ENCODE data around the gene CDH13.

CDH13 gene

GRCh38 chr16:82649766-82650165, 23.0 kb downstream of the CDH13 start:
- Histone ChIP-seq H3K27me3 (ENCODE audit: insufficient read depth, poor library complexity, severe bottlenecking) (no peaks in the 10 kb centered on the region), H3K27ac (replicated peaks) (no peak overlapping the region), H3K4me3 (replicated peaks; ENCODE audit: insufficient read depth, low read length) (no peak overlapping the region)
- no peak for DNase-seq (ENCODE audit: low read depth in 1 of 2, low spot score in 1 of 2)
- no peak for TF ChIP-seq GABPA (IDR thresholded peaks at IDR 0.05; ENCODE audit: low read depth)

- Histone ChIP-seq H3K27ac (replicated peaks) (no peak overlapping the region), H3K4me3 (replicated peaks; ENCODE audit: insufficient read depth, low read length) (no peak overlapping the region), H3K27me3 (ENCODE audit: insufficient read depth, poor library complexity, severe bottlenecking) (no peaks in the 10 kb centered on the region)
- TF ChIP-seq CTCF (IDR thresholded peaks at IDR 0.05; ENCODE audit: insufficient read depth, low read length) (no peak), SPI1 (IDR thresholded peaks at IDR 0.05; ENCODE audit: borderline replicate concordance, low read depth) (no peak), GABPA (IDR thresholded peaks at IDR 0.05; ENCODE audit: low read depth) (no peak), POLR2AphosphoS5 (IDR thresholded peaks at IDR 0.05; ENCODE audit: low read depth) (no peak), REST (IDR thresholded peaks at IDR 0.05; ENCODE audit: insufficient replicate concordance, low read depth) (no peak)
- DNase-seq (ENCODE audit: low read depth in 1 of 2, low spot score in 1 of 2), result no peak
Measured at GRCh38 chr16:82650804-82651203, 24.0 kb downstream of the CDH13 start.

GRCh38 chr16:82651921-82652601, 25.3 kb downstream of the CDH13 start:
- Histone ChIP-seq H3K4me3 (replicated peaks; ENCODE audit: insufficient read depth, low read length) (no peak overlapping the region), H3K27ac (replicated peaks) (no peak overlapping the region), H3K27me3 (ENCODE audit: insufficient read depth, poor library complexity, severe bottlenecking) (no peaks in the 10 kb centered on the region)
- TF ChIP-seq GABPA (IDR thresholded peaks at IDR 0.05; ENCODE audit: low read depth) (no peak), SPI1 (IDR thresholded peaks at IDR 0.05; ENCODE audit: borderline replicate concordance, low read depth) (no peak), POLR2AphosphoS5 (IDR thresholded peaks at IDR 0.05; ENCODE audit: low read depth) (no peak)
- no peak for DNase-seq (ENCODE audit: low read depth in 1 of 2, low spot score in 1 of 2)

- no peak overlapping the region for H3K27ac ChIP-seq (replicated peaks)
- no peak overlapping the region for H3K4me3 ChIP-seq (replicated peaks; ENCODE audit: insufficient read depth, low read length)
Measured at GRCh38 chr16:82652826-82653225, 26.1 kb downstream of the CDH13 start.

More at GRCh38 chr16:82652826-82653225, 26.1 kb downstream of the CDH13 start:
- TF ChIP-seq GABPA (IDR thresholded peaks at IDR 0.05; ENCODE audit: low read depth) (no peak), SPI1 (IDR thresholded peaks at IDR 0.05; ENCODE audit: borderline replicate concordance, low read depth) (no peak), POLR2AphosphoS5 (IDR thresholded peaks at IDR 0.05; ENCODE audit: low read depth) (no peak), REST (IDR thresholded peaks at IDR 0.05; ENCODE audit: insufficient replicate concordance, low read depth) (no peak), CTCF (IDR thresholded peaks at IDR 0.05; ENCODE audit: insufficient read depth, low read length) (no peak)
- no peak for DNase-seq (ENCODE audit: low read depth in 1 of 2, low spot score in 1 of 2)
- no peaks in the 10 kb centered on the region for H3K27me3 ChIP-seq (ENCODE audit: insufficient read depth, poor library complexity, severe bottlenecking)
